Endodermal cell (in vitro differentiated cells): ENCODE data around the gene NUAK2. TPM values are rescaled to one million over a fixed set of nuclear protein-coding genes. Genes with fewer than 3 reads are reported as not detected.
A peak's percentile ranks its signal among the peaks of the same experiment; 100 is the strongest.

ENCODE experiments used
- DNase-seq: peaks from one replicate; pipeline ENCODE4 v3.0.0-alpha.2; 2017
- H3K27ac ChIP-seq: 2 replicates; pipeline ENCODE4 v1.5.1; 2013; ENCODE audit warnings: mild to moderate bottlenecking, low read depth, low read length, moderate library complexity
- H3K27me3 ChIP-seq: 2 replicates; pipeline ENCODE4 v1.6.1; 2013; ENCODE audit warnings: mild to moderate bottlenecking, low read length, moderate library complexity; ENCODE audit not compliant: insufficient read depth, control insufficient read depth, poor library complexity, severe bottlenecking
- H3K36me3 ChIP-seq: 2 replicates; pipeline ENCODE4 v1.7.0; 2013; ENCODE audit warnings: mild to moderate bottlenecking, low read length, moderate library complexity; ENCODE audit not compliant: control insufficient read depth, insufficient read depth
- H3K4me1 ChIP-seq: one replicate; pipeline ENCODE4 v1.7.0; 2013; ENCODE audit warnings: low read length; ENCODE audit not compliant: control insufficient read depth, insufficient read depth
- H3K4me3 ChIP-seq: 2 replicates; pipeline ENCODE4 v1.5.1; 2013; ENCODE audit warnings: mild to moderate bottlenecking, low read length, moderate library complexity
- H3K9ac ChIP-seq: 2 replicates; pipeline ENCODE4 v1.6.1; 2013; ENCODE audit warnings: mild to moderate bottlenecking, low read length, moderate library complexity; ENCODE audit not compliant: poor library complexity, severe bottlenecking; ENCODE audit errors: extremely low read depth
- H3K9me3 ChIP-seq: 2 replicates; pipeline ENCODE4 v1.6.1; 2013; ENCODE audit warnings: mild to moderate bottlenecking, low read length, moderate library complexity; ENCODE audit not compliant: control insufficient read depth
- H3K27ac Mint-ChIP-seq: 2 replicates; pipeline ENCODE4 v1.8.0; 2020; ENCODE audit warnings: mixed read lengths
- H3K27me3 Mint-ChIP-seq: 2 replicates; pipeline ENCODE4 v1.8.0; 2021; ENCODE audit warnings: mild to moderate bottlenecking, mixed read lengths; ENCODE audit not compliant: insufficient read depth
- H3K36me3 Mint-ChIP-seq: 2 replicates; pipeline ENCODE4 v1.8.0; 2020; ENCODE audit warnings: low read depth, mixed read lengths
- H3K4me1 Mint-ChIP-seq: 2 replicates; pipeline ENCODE4 v1.8.0; 2020; ENCODE audit warnings: mixed read lengths
- H3K4me3 Mint-ChIP-seq: 2 replicates; pipeline ENCODE4 v1.8.0; 2020; ENCODE audit warnings: mild to moderate bottlenecking, moderate library complexity, mixed read lengths
- H3K9me3 Mint-ChIP-seq: 2 replicates; pipeline ENCODE4 v1.8.0; 2020; ENCODE audit warnings: mild to moderate bottlenecking, mixed read lengths
- CTCF ChIP-seq: fragments of 200-600 bp; sonication (generic); conservative IDR thresholded peaks from 2 replicates; pipeline ENCODE4 v1.5.0; 2021; ENCODE audit warnings: antibody characterized with exemption, mild to moderate bottlenecking
- WGBS, 2 experiments: methylation state at CpG; one replicate each; pipeline versions ENCODE4 v1.1.5 to v1.1.7; 2013; ENCODE audit warnings: missing lambda C conversion rate in 2 of 2, mixed read lengths in 1 of 2; ENCODE audit not compliant: insufficient coverage in 1 of 2, insufficient read length in 1 of 2; 5-methylcytosine and 5-hydroxymethylcytosine counted together
- total RNA-seq, 2 donors: library from RNA; stranded (reverse); fragmentation: NEBNext Ultra II Directional in 1 of 2; extraction: Animal tissue kit (Norgen Biotek cat#: 25700) in 1 of 2; gene quantifications; 2 replicates in 1 of 2; 3 replicates in 1 of 2; pipeline ENCODE4 v1.2.1, GENCODE V29; 2021

The NUAK2 gene
- total RNA-seq, 2 donors from 2014 or later = 13.4 to 19.1 TPM

- no peak overlapping the region for H3K4me3 Mint-ChIP-seq
- no peak for TF ChIP-seq CTCF
- H3K4me1 Mint-ChIP-seq = peaks cover 21% of the 10 kb centered on the region
- Histone ChIP-seq H3K9me3 (no peaks in the 10 kb centered on the region), H3K4me1 (peaks cover 4% of the 10 kb centered on the region), H3K36me3 (no peaks in the 10 kb centered on the region), H3K27me3 (no peaks in the 10 kb centered on the region), H3K9ac (no peak overlapping the region), H3K4me3 (no peak overlapping the region), H3K27ac (no peak overlapping the region)
- no peaks in the 10 kb centered on the region for H3K36me3 Mint-ChIP-seq
- peaks cover 12% of the 10 kb centered on the region for H3K27me3 Mint-ChIP-seq
- no peaks in the 10 kb centered on the region for H3K9me3 Mint-ChIP-seq
- no peak overlapping the region for H3K27ac Mint-ChIP-seq
- WGBS, 2 experiments = 80 to 94% methylated on average over 2 of the region's 2 CpGs
- no peak for DNase-seq
Observed at GRCh38 chr1:205330150-205330549, 8.6 kb upstream of the NUAK2 start.

DNA sequence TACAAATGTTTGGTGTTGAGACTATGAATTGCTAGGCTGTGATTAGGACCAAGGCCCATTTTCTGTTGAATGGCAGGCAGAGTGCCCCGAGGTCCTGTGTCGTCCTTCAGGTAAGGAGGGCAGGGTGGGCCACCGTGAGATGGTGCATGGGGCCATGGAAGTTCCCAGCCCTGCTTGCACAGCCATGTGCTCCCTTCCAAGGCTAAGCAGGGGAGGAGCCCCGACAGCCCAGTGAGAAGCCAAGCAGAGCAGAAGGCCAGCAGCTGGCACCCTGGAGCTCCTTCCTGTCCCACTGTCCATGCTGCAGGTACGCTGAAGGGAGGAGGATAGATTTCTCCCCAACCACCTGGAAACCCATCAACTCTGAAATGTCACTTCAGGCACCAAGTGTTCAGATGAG, 8.2 kb upstream of the NUAK2 start:
- H3K27ac Mint-ChIP-seq = no peak overlapping the region
- H3K27ac ChIP-seq = no peak overlapping the region
- 71 to 91% methylated on average over 1 to 5 of the region's 5 CpGs for WGBS, 2 experiments
- H3K27me3 ChIP-seq = no peaks in the 10 kb centered on the region
- H3K36me3 ChIP-seq = no peaks in the 10 kb centered on the region
- H3K27me3 Mint-ChIP-seq = peaks cover 12% of the 10 kb centered on the region
- TF ChIP-seq CTCF = no peak
- H3K9me3 Mint-ChIP-seq = no peaks in the 10 kb centered on the region
- H3K9me3 ChIP-seq = no peaks in the 10 kb centered on the region
- peaks cover 25% of the 10 kb centered on the region for H3K4me1 Mint-ChIP-seq
- H3K4me1 ChIP-seq = peaks cover 7% of the 10 kb centered on the region
- no peak overlapping the region for H3K4me3 Mint-ChIP-seq
- no peak overlapping the region for H3K9ac ChIP-seq
- no peak for DNase-seq
- H3K4me3 ChIP-seq = no peak overlapping the region
- no peaks in the 10 kb centered on the region for H3K36me3 Mint-ChIP-seq

GRCh38 chr1:205328476-205328875, 6.9 kb upstream of the NUAK2 start:
- Histone ChIP-seq H3K27ac (no peak overlapping the region), H3K4me1 (peaks cover 7% of the 10 kb centered on the region), H3K9ac (no peak overlapping the region), H3K4me3 (no peak overlapping the region), H3K36me3 (no peaks in the 10 kb centered on the region), H3K9me3 (no peaks in the 10 kb centered on the region), H3K27me3 (no peaks in the 10 kb centered on the region)
- no peaks in the 10 kb centered on the region for H3K36me3 Mint-ChIP-seq
- no peak for TF ChIP-seq CTCF
- H3K4me3 Mint-ChIP-seq = no peak overlapping the region
- no peaks in the 10 kb centered on the region for H3K9me3 Mint-ChIP-seq
- peaks cover 12% of the 10 kb centered on the region for H3K27me3 Mint-ChIP-seq
- H3K27ac Mint-ChIP-seq = no peak overlapping the region
- peak; percentile 66 for DNase-seq
- WGBS, 2 experiments = 58 to 78% methylated on average over 3 to 4 of the region's 4 CpGs
- peaks cover 32% of the 10 kb centered on the region for H3K4me1 Mint-ChIP-seq
